HG03378 (cell line): ENCODE measurements around the gene CSNK2A3.
"Not testable (repeated sequence)": the region's sequence is repeated elsewhere in the genome, so short reads cannot be mapped to it uniquely, and the experiment has no call there.

Experiments
- ATAC-seq: cut with Tn5 transposase; IDR thresholded peaks from one replicate; pipeline ENCODE4 v1.9.1; 2021; ENCODE audit warnings: mild to moderate bottlenecking, moderate library complexity; ENCODE audit not compliant: unreplicated experiment

The CSNK2A3 gene

DNA sequence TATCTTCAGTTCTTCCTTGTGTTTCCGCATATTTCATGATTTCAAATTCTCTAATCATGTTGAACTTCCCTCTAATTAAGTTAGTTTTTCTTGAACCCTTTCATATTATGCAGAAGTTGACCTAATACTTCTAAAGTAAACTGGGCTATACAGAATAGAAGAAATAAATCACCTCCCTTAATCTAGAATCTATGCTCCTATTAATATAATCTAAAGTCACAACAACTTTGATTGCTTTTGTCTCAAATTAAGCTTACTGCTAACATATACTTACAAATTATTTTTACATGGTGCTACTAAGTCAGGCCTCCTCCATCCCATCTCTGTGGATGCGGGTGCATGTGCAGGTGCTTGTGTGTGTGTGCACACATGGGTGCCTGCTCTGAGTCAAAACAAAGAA lies 27.3 kb upstream of the CSNK2A3 start:
- ATAC-seq, result no peak

DNA sequence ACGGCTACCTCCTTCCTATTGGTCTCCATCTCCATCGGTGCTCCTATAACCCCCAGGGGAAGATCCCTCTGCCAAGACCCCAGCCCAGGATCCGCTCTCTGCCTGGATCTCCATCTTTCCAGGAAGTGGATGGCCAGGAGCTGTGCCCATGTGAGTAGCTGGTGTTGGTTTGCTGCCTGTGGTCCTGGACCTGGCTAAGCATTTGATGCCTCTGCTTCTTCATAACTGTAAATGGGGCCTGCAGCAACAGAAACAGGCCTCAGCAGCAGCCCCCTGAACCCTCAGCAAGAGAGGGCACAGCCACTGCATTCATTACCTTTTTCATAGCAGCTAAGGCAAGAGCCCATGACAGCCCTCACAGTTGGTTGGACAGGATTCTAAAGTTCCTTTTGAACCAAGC lies 26.6 kb upstream of the CSNK2A3 start:
- ATAC-seq, result no peak

DNA sequence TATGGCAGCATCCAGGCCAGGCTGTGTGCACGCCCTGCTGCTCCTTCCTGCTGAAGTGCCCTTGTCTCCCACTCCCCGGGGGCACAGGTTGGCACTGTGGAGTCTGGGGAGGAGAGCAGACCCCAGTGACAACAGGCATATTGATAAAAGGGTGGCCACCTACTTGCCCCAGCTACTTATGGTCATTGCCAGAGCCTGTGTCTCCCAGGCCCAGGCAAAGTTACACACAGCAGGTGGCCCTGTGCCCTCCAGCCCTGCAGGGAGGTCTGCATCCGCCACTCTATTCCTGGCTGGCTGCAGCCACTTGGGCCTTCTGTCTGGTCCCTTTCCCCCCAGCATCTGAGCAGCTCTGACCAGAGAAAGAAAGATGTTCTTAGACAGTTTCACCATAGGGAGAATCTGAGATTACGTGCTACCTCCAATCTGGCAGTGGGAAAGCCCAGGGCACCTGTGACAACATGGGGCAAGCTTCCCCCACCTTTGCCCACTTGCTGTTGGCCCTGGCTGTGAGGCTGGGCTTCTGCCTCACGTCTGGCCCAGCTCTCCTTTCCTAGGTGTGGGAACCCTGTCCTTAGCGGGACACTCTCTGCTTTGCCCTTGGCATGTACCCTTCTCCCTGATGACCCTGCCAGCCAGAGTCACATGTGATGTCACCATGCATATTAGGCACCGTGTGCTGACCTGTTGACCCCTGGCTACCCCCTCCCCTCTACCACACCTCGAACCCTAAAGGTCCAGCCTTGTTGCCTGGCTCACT lies 25.3 kb upstream of the CSNK2A3 start:
- ATAC-seq, result no peak

- no peak for ATAC-seq
Measured at GRCh38 chr11:11374358-11375148, 21.5 kb upstream of the CSNK2A3 start.

- ATAC-seq, result no peak
Measured at GRCh38 chr11:11373934-11374333, 20.9 kb upstream of the CSNK2A3 start.

DNA sequence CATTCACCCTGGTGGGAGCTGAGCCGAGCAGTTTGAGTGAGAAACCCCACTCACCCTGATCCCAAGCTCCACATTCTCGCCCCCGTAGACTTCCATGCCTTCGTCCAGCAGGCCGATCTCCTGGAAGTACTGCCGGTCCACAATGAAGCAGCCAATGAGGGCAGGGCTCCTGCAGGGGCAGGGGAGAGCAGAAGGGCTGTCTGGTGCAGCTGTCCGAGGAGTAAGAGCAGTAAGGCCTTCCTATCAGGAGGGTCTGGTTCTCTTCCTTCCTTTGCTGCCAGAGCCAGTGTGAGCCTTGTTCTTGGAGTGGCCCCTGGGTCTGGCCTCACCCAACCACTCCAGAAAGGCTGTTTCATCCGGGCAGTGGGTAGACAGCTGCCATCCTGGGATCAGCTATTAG lies 19.4 kb upstream of the CSNK2A3 start:
- no peak for ATAC-seq

DNA sequence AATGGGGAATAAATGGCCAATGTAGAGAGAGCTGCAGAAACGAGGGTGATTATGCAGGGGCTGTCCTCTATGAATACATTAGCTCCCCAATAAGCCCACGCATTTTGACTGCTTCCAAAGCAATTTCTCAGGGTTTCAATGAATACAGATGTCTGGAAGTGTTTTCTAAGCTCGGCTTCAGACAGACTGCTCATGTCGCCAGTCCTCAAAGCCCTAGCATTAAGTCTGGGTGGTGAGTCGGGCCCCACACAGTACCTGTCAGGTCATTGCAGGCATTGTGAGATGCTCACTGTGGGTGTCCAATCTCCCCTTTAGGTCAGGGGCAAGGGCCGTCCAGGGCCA lies 17.9 kb upstream of the CSNK2A3 start:
- ATAC-seq, result no peak

GRCh38 chr11:11370255-11370961 lies 17.4 kb upstream of the CSNK2A3 start:
- ATAC-seq, result no peak

GRCh38 chr11:11366793-11367192 lies 13.7 kb upstream of the CSNK2A3 start:
- ATAC-seq, result no peak

DNA sequence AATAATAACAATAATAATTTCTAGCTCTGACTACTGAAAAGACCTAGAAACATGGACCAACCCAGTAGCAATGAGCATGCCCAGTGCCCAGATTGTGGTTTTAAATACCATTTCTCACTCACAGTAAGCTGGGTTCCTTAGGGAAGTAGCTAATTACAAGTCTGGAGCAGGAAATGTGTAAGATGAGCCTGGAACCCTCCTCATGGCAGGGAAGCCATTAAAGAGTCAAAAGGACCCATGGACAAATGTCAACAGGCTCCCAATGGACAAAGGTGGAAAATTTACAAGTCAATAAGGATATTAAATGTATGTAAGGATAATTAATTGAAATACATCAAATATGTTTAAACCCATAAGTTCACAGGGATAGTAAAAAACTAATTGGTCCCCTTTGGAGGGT lies 10.6 kb upstream of the CSNK2A3 start:
- no peak for ATAC-seq

DNA sequence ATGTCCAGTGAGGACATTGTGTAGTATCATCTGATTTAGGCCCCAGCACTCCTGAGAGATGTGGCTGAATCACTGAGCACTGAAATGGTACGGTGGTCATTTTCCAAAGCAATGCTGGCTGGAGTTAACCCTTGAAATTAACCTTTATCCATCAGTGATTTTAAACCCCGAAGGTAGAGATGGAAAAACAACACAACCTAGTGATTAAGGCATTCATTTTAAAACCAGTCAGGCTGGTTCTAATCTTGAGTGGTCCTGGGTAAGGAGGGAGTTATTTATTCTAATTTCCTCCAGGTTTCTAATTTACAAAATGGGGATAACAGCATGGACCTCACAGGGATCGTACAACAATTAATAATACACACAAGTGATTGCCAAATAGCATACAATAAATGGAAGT lies 6.6 kb upstream of the CSNK2A3 start:
- ATAC-seq, result no peak

DNA sequence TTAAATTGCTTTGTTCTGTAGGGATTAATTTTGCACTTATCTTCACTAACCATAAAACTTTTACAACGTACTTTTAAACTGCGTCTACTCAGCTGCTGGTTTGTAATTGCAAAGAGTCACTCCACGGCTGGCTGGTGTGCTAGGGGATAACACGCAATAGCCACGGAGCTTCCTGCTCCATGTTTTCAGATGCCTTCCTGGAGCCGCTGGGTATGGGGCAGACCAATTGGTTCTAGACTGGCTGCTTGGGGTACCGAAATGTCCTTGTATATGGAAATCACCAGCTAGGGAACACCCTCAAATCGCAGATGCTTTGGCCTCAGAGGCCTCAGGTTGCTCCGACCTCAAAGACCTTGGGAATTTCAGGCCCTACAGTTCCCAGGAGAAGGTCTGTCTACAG lies 3.8 kb upstream of the CSNK2A3 start:
- no peak for ATAC-seq

GRCh38 chr11:11351851-11352250 lies 1.2 kb downstream of the CSNK2A3 start:
- not testable (repeated sequence) for ATAC-seq

- no peak for ATAC-seq
Measured at GRCh38 chr11:11351042-11351586, 1.9 kb downstream of the CSNK2A3 start.

DNA sequence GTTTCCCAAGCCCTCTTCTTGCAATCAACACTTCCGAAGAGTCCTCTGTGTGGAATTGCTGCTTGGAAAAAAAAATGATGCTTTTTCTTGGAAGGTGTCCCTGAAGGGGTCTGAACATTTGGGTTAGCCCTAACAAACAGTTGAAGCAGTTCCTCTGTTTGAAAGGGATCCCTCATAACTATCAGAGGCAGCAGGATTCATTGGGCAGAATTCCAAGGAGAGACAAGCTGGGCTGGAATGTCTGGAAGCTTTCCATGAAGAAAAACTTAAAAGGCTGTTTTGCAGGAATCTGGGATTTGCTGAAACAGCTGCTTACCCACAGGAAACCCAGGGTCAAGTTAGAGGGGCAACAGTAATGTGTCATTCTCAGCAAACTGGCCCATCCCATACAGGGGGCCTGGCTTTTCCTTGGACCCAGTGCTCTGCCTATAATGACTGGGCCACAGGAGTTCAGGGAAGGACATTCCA lies 3.1 kb downstream of the CSNK2A3 start:
- ATAC-seq, result no peak

DNA sequence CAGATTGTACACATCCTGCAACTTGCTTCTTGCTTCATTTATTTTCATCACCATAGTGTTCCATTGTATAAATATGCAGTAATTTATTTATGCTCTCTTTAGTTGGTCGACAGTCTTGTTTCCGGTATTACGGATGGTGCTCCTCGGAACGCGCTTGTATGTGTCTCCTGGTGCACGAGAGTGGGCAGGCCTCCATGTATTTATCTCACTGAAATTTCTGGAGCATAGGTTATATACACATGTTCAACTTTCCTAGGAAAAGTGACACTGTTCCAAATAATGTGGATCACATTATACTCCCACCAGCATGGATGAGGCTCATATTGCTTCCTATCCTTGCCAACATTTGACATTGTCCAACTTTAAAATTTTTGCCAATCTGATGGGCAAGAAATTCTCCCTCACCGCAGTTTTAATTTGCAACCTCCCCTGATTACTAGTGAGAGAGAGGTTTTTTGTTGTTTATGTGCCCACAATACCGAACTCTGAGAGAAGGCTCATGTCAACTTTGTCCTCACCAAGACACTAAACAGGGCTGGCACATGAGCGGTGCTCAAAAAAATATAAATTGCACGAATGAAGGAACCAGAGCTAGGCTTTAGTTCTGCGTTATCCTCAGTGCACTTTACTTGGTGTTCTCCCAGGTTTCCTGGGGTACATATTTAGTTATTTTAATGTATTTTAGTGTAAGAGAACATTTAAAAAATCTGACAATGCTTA lies 3.8 kb downstream of the CSNK2A3 start:
- ATAC-seq, result no peak

- ATAC-seq, result no peak
Measured at GRCh38 chr11:11348303-11348702, 4.7 kb downstream of the CSNK2A3 start.

DNA sequence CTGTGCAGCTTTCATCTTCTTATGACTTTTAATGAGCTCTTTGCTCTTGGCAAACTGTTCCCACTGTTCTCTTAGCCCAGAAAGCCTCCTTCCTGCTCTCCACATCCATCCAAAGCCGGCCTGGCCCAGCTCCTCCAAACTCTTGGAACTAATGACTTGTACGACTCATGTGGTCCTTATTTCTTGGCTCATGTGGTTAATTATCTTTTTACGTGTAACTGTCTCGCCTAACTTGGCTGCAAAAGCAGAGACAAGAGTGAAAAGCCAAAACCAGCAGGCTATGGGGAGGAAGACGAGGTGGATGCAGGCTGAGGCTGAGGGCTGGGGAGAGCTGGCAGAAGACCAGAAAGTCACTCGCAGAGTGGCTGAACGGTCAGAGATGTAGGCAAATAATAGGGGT lies 5.5 kb downstream of the CSNK2A3 start:
- no peak for ATAC-seq

DNA sequence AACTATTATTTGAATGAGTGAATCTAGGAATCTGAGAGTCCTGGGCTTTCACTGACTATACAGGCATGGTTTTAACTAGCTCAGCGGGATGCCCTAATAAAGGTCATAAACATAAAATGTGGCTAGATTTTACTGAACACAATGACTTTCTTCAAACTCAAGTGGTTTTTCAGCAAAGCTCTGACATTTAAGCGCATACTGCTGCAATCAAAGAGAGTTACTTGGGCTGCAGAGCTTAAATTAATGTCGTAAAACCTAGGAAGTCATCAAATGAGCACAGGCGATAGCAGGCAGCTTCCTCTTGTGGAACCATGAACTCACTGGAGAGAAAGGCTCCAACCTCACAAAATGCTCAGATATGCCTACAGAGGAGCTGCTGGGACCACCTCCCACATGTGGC lies 6.7 kb downstream of the CSNK2A3 start:
- no peak for ATAC-seq

GRCh38 chr11:11345099-11345498 lies 8.0 kb downstream of the CSNK2A3 start:
- no peak for ATAC-seq

DNA sequence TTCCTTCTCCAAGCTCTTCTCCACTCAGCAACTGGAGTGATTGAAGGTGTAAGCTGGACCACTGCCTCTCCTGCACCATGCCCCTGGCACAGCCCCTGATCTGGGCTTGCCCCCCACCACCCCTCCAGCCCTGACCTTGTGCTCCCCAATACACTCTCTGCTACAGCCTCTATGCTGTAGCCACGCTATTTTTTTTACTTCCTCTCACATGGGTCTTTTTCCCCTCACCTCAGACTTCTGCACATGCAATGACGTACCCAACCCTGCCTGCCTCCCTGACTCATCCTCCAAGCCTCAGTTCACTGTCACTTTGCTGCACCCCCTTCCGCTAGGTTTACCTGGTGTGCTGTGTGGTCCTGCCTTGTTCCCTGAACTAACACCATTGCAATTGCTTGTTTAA lies 9.0 kb downstream of the CSNK2A3 start:
- no peak for ATAC-seq
